HCT116 (cell line): ENCODE data around the gene KIF18A. TPM values are rescaled to one million over a fixed set of nuclear protein-coding genes. Genes with fewer than 3 reads are reported as not detected.

Experiments
- ATAC-seq: fragments of 200-7000 bp; cut with Tn5 transposase; 2 replicates; pipeline ENCODE4 v1.9.1; 2020; ENCODE audit warnings: mild to moderate bottlenecking, moderate library complexity
- BruUV-seq: library from RNA; stranded (reverse); fragments of 400-500 nt; replicated peaks from 2 replicates; lab custom pipeline; 2021; lab: Mats Ljungman, UMichigan
- CTCF ChIA-PET: fragments of 300-600 bp; sonication (Branson Sonifier 250); formaldehyde crosslinking; loops from one replicate; lab custom pipeline; 2021; ENCODE audit warnings: antibody characterized with exemption; lab: Charles Lee
- POLR2A ChIA-PET: fragments of 300-600, 350-600 bp; sonication (Branson Sonifier 250); formaldehyde crosslinking; loops from one replicate; lab custom pipeline; 2021; ENCODE audit warnings: antibody characterized with exemption; lab: Charles Lee
- RAD21 ChIA-PET, 2 experiments: fragments of 300-600 bp; sonication (Branson Sonifier 250); formaldehyde crosslinking; loops; one replicate each; lab custom pipeline; 2023; ENCODE audit warnings: low total read pairs in 2 of 2; ENCODE audit not compliant: uncharacterized antibody in 2 of 2, unreplicated experiment in 2 of 2, low non-redundant PET in 1 of 2; lab: Charles Lee
- DNase-seq: peaks from one replicate; pipeline ENCODE4 v3.0.0-alpha.2; 2010; ENCODE audit warnings: low read depth, low spot score
- H2AFZ ChIP-seq: fragments of 200-600 bp; shearing (Covaris generic), sonication (generic); 2 replicates; pipeline ENCODE4 v1.6.1; 2017; ENCODE audit warnings: low read depth, mixed run types, mixed read lengths, antibody characterized with exemption, low read length; ENCODE audit not compliant: poor library complexity, severe bottlenecking
- H3K27ac ChIP-seq: 2 replicates; pipeline ENCODE4 v1.5.1; 2012; ENCODE audit warnings: low read depth, low read length
- H3K27me3 ChIP-seq: fragments of 200-600 bp; sonication (generic); 2 replicates; pipeline ENCODE4 v1.6.1; 2016; ENCODE audit warnings: mixed run types, low read length, mixed read lengths; ENCODE audit not compliant: insufficient read depth
- H3K36me3 ChIP-seq, 2 experiments: fragments of 200-500 bp in 1 of 2; fragments of 200-600 bp in 1 of 2; sonication (Bioruptor generic) in 1 of 2; sonication (generic) in 1 of 2; 2 replicates each; pipeline versions ENCODE4 v1.5.1 to v1.6.1; 2014 to 2016; ENCODE audit warnings: low read length in 2 of 2, inconsistent platforms in 1 of 2, mixed read lengths in 1 of 2, mixed run types in 1 of 2; ENCODE audit not compliant: insufficient read depth in 2 of 2, control insufficient read depth in 1 of 2
- H3K4me1 ChIP-seq, 2 experiments: fragments of 200-600 bp in 1 of 2; sonication (generic) in 1 of 2; 2 replicates each; pipeline versions ENCODE4 v1.5.1 to v1.6.1; 2012 to 2017; ENCODE audit warnings: low read length in 2 of 2, inconsistent platforms in 1 of 2, mild to moderate bottlenecking in 1 of 2, mixed read lengths in 1 of 2, mixed run types in 1 of 2, moderate library complexity in 1 of 2; ENCODE audit not compliant: insufficient read depth in 2 of 2, control insufficient read depth in 1 of 2
- H3K4me2 ChIP-seq: fragments of 200-600 bp; sonication (generic); 2 replicates; pipeline ENCODE4 v1.6.1; 2017; ENCODE audit warnings: mixed run types, low read length, mixed read lengths
- H3K4me3 ChIP-seq, 2 experiments: fragments of 200-600 bp in 1 of 2; sonication (generic) in 1 of 2; replicated peaks in 1 of 2; 2 replicates each; pipeline ENCODE4 v1.5.1; 2011 to 2016; ENCODE audit warnings: low read length in 2 of 2, control low read depth in 1 of 2, low read depth in 1 of 2, mild to moderate bottlenecking in 1 of 2, mixed read lengths in 1 of 2, mixed run types in 1 of 2
- H3K79me2 ChIP-seq: fragments of 200-600 bp; sonication (generic); 2 replicates; pipeline ENCODE4 v1.6.1; 2017; ENCODE audit warnings: mild to moderate bottlenecking, mixed run types, low read length, moderate library complexity, mixed read lengths; ENCODE audit not compliant: insufficient read depth
- H3K9ac ChIP-seq: fragments of 200-600 bp; sonication (generic); 2 replicates; pipeline ENCODE4 v1.6.1; 2016; ENCODE audit warnings: low read length, mixed read lengths
- H3K9me2 ChIP-seq: fragments of 200-600 bp; sonication (generic), shearing (Covaris generic); 2 replicates; pipeline ENCODE4 v1.6.1; 2017; ENCODE audit warnings: mixed run types, mild to moderate bottlenecking, moderate library complexity; ENCODE audit not compliant: insufficient read depth
- H3K9me3 ChIP-seq, 2 experiments: fragments of 200-500 bp in 1 of 2; fragments of 200-600 bp in 1 of 2; sonication (Bioruptor generic) in 1 of 2; sonication (generic) in 1 of 2; 2 replicates each; pipeline ENCODE4 v1.6.1; 2014 to 2017; ENCODE audit warnings: low read length in 2 of 2, mixed read lengths in 2 of 2, inconsistent platforms in 1 of 2, low read depth in 1 of 2, mild to moderate bottlenecking in 1 of 2, mixed run types in 1 of 2, moderate library complexity in 1 of 2; ENCODE audit not compliant: control insufficient read depth in 1 of 2, insufficient read depth in 1 of 2
- H4K20me1 ChIP-seq: fragments of 200-600 bp; sonication (generic), shearing (Covaris generic); 2 replicates; pipeline ENCODE4 v1.6.1; 2017; ENCODE audit warnings: mixed run types, mild to moderate bottlenecking, moderate library complexity; ENCODE audit not compliant: insufficient read depth
- CBX3 ChIP-seq: IDR thresholded peaks from 2 replicates; pipeline ENCODE4 v1.6.1; 2012; ENCODE audit warnings: low read depth
- CTCF ChIP-seq, 3 experiments: fragments of 200-600 bp in 1 of 3; sonication (generic) in 1 of 3; IDR thresholded peaks in 2 of 3; conservative IDR thresholded peaks in 1 of 3; 2 replicates each; pipeline ENCODE4 v1.5.1; 2012 to 2017; ENCODE audit warnings: low read depth in 2 of 3, low read length in 2 of 3, antibody characterized with exemption in 1 of 3, borderline replicate concordance in 1 of 3, control low read depth in 1 of 3, mild to moderate bottlenecking in 1 of 3, mixed read lengths in 1 of 3, mixed run types in 1 of 3, moderate library complexity in 1 of 3; ENCODE audit not compliant: insufficient read depth in 1 of 3
- ELF1 ChIP-seq: IDR thresholded peaks from 2 replicates; pipeline ENCODE4 v1.6.1; 2012; ENCODE audit warnings: low read depth, borderline replicate concordance
- EZH2 ChIP-seq: fragments of 200-600 bp; sonication (generic); IDR thresholded peaks from 2 replicates; pipeline ENCODE4 v1.6.1; 2017; ENCODE audit warnings: antibody characterized with exemption, mixed run types
- EZH2phosphoT487 ChIP-seq: fragments of 200-600 bp; IDR thresholded peaks from 2 replicates; pipeline ENCODE4 v1.6.1; 2018; ENCODE audit warnings: antibody characterized with exemption, borderline replicate concordance
- FOSL1 ChIP-seq: IDR thresholded peaks from 2 replicates; pipeline ENCODE4 v1.6.1; 2012; ENCODE audit warnings: low read depth
- JUND ChIP-seq: IDR thresholded peaks from 2 replicates; pipeline ENCODE4 v1.6.1; 2012
- MAX ChIP-seq: IDR thresholded peaks from 2 replicates; pipeline ENCODE4 v1.6.1; 2012
- POLR2A ChIP-seq: IDR thresholded peaks from 2 replicates; pipeline ENCODE4 v1.7.0; 2011; ENCODE audit warnings: borderline replicate concordance; ENCODE audit not compliant: insufficient read depth, insufficient read length; ENCODE audit errors: extremely low read depth
- REST ChIP-seq: IDR thresholded peaks from 2 replicates; pipeline ENCODE4 v1.6.1; 2012; ENCODE audit warnings: low read depth
- SIN3A ChIP-seq: IDR thresholded peaks from 2 replicates; pipeline ENCODE4 v1.6.1; 2012; ENCODE audit warnings: low read depth
- SP1 ChIP-seq: IDR thresholded peaks from 2 replicates; pipeline ENCODE4 v1.6.1; 2012; ENCODE audit warnings: low read depth
- SRF ChIP-seq: IDR thresholded peaks from 2 replicates; pipeline ENCODE4 v1.6.1; 2012; ENCODE audit warnings: low read depth
- YY1 ChIP-seq: IDR thresholded peaks from 2 replicates; pipeline ENCODE4 v1.6.1; 2011; ENCODE audit warnings: low read length, low read depth, moderate library complexity, mild to moderate bottlenecking; ENCODE audit not compliant: insufficient replicate concordance; ENCODE audit errors: extremely low read depth
- ZNF274 ChIP-seq: fragments of 200-500 bp; sonication (Bioruptor generic); IDR thresholded peaks from 2 replicates; pipeline ENCODE4 v1.6.1; 2014; ENCODE audit warnings: mild to moderate bottlenecking, low read depth, low read length, inconsistent platforms
- intact Hi-C: fragments of 100-400 bp; cut with micrococcal nuclease; formaldehyde crosslinking; loops from 2 replicates; pipeline ENCODE4 v1.10.0; 2022
- total RNA-seq: library from RNA; stranded (reverse); gene quantifications from one replicate; pipeline ENCODE4 v1.2.1, GENCODE V29; 2021; ENCODE audit not compliant: unreplicated experiment

KIF18A gene
- total RNA-seq, 1 experiment from 2014 or later = 50.7 TPM

- H3K4me1 ChIP-seq = no peaks in the 10 kb centered on the region
- no TSS peak for BruUV-seq
- ChIA-PET RAD21 (no interaction called here), POLR2A (no interaction called here), CTCF (no interaction called here)
- H3K36me3 ChIP-seq = peaks cover 0 to 22% of the 10 kb centered on the region in 2 experiments; a peak in 2 of 4 replicates
- ATAC-seq (no peak), DNase-seq (no peak)
- H3K27me3 ChIP-seq = no peaks in the 10 kb centered on the region
- no peak overlapping the region for H3K9ac ChIP-seq
- no peak overlapping the region for H3K4me3 ChIP-seq
- H2AFZ ChIP-seq = no peak overlapping the region
- TF ChIP-seq EZH2phosphoT487 = no peak
- TF ChIP-seq ELF1 = no peak
- no peak for TF ChIP-seq CTCF (IDR thresholded peaks at IDR 0.05 in 2 of 3, conservative IDR thresholded peaks at IDR 0.05 in 1 of 3; ENCODE audit: borderline replicate concordance in 1 of 3, insufficient read depth in 1 of 3, low read depth in 2 of 3, low read length in 2 of 3)
- no peak for TF ChIP-seq POLR2A
- no peak for TF ChIP-seq FOSL1
- TF ChIP-seq MAX = no peak
- TF ChIP-seq SP1 = no peak
- no peak for TF ChIP-seq CBX3
- no peak for TF ChIP-seq SIN3A
- no peak for TF ChIP-seq ZNF274
- no peak for TF ChIP-seq YY1
- no peak for TF ChIP-seq SRF
- TF ChIP-seq EZH2 = no peak
- no peak for TF ChIP-seq JUND
- no peak for TF ChIP-seq REST
- no peak overlapping the region for H3K4me2 ChIP-seq
- intact Hi-C loops = no loop called here
- no peaks in the 10 kb centered on the region for H4K20me1 ChIP-seq
- no peaks in the 10 kb centered on the region for H3K9me2 ChIP-seq
- no peaks in the 10 kb centered on the region for H3K79me2 ChIP-seq
- no peak overlapping the region for H3K27ac ChIP-seq
- peaks cover 0 to 5% of the 10 kb centered on the region in 2 experiments; a peak in 2 of 4 replicates for H3K9me3 ChIP-seq
Observed at GRCh38 chr11:27998552-27998951, 109.4 kb downstream of the KIF18A start.
